Measurements from ENCODE around the gene CCDC85B.

- TF ChIP-seq CTCF (IDR thresholded peaks at IDR 0.05): no peak
- no peak for TF ChIP-seq REST (IDR thresholded peaks at IDR 0.05; ENCODE audit: insufficient read depth in 1 of 2, low read depth in 2 of 2, low read length in 1 of 2)
Observed at GRCh38 chr11:65861533-65862183, 28.8 kb upstream of the CCDC85B start.

All from Panc1 (cell line).